ENCODE measurements around the gene CHAF1A. TPM values are rescaled to one million over a fixed set of nuclear protein-coding genes. Genes with fewer than 3 reads are reported as not detected.

The CHAF1A gene
- total RNA-seq, 2 experiments from 2014 or later, result 78.3 to 80.5 TPM

DNA sequence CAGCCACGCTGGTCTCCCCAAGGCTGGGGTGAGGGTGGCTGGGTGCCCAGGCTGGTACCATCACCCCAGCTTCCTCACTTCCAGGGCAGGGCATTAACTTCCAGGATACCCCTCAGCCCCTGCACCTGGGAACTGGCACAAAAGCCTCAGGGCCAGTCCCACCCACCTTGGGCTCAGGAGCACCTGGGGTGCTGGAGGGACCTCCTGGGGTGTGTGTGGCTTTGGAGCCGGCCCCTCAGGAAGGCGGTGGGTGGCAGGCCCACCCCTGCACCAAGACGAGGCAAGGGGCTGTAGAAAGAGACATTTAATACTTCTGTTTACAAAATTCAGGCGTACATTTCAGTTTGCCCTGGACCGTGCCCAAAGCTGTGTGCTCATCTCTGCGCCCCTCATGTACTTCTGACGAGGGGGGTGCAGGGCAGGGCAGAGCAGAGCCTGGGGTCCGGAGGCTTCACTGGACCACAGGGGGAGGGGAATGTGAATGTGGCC, 42.3 kb upstream of the CHAF1A start:
- ATAC-seq, result no peak
- no peak overlapping the region for H3K4me3 Mint-ChIP-seq
- no peaks in the 10 kb centered on the region for H3K27me3 Mint-ChIP-seq
- ChIA-PET POLR2A (interaction anchor here (0.9 to 1.4 kb wide), 2 partner anchors 10 to 91 kb away, joined by 3 to 4 read pairs; no protein-coding TSS in a partner anchor), CTCF (interaction anchor here (2.2 to 4.6 kb wide), 3 partner anchors 8 to 92 kb away, joined by 6 to 23 read pairs (median 10); partner anchors contain the start of gene MPND)
- no peaks in the 10 kb centered on the region for H3K4me1 Mint-ChIP-seq (ENCODE audit: low read depth)
- H3K36me3 Mint-ChIP-seq (ENCODE audit: low read depth), result peaks cover 4% of the 10 kb centered on the region
- no peak for DNase-seq
- intact Hi-C loops (cut with micrococcal nuclease), result loop anchor here (5.0 kb wide), 1 partner anchor 37 kb away; no protein-coding TSS in a partner anchor
- no peaks in the 10 kb centered on the region for H3K9me3 Mint-ChIP-seq
- H3K27ac Mint-ChIP-seq, result peak overlapping the region; percentile 36
- TF ChIP-seq, protein P1, sequence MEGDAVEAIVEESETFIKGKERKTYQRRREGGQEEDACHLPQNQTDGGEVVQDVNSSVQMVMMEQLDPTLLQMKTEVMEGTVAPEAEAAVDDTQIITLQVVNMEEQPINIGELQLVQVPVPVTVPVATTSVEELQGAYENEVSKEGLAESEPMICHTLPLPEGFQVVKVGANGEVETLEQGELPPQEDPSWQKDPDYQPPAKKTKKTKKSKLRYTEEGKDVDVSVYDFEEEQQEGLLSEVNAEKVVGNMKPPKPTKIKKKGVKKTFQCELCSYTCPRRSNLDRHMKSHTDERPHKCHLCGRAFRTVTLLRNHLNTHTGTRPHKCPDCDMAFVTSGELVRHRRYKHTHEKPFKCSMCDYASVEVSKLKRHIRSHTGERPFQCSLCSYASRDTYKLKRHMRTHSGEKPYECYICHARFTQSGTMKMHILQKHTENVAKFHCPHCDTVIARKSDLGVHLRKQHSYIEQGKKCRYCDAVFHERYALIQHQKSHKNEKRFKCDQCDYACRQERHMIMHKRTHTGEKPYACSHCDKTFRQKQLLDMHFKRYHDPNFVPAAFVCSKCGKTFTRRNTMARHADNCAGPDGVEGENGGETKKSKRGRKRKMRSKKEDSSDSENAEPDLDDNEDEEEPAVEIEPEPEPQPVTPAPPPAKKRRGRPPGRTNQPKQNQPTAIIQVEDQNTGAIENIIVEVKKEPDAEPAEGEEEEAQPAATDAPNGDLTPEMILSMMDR (IDR thresholded peaks at IDR 0.05), result no peak

DNA sequence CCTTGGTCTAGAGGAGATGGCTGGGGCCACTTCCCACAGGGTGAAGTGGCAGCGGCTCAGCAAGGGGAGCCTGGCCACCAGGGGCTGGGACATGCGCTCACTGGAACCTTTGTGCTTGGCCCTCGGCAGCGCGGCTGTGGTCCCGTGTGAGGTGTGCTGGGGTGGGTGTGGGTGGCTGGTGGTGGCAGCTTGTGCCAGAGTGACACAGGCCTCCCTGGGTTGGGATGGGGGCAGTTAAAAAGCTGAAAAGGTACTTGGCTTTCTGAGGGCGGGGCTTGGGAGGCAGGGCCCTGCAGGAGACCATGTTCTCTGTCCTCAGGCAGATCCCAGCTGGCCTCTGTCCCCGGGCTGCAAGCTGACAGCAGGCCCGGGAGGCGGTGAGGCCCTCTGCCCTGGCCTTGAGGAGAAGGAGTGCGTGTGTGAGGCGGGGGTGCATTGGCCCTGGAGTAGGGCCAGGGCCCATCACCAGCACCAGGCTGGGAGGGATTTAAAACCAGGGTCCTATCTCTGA, 41.7 kb upstream of the CHAF1A start:
- DNase-seq, result no peak
- ChIA-PET CTCF (interaction anchor here (3.8 to 4.6 kb wide), 2 partner anchors 8 to 17 kb away, joined by 10 to 23 read pairs; partner anchors contain the start of gene MPND), POLR2A (interaction anchor here (1.4 kb wide), 1 partner anchor 9 kb away, joined by 4 read pairs; no protein-coding TSS in a partner anchor)
- Mint-ChIP-seq H3K4me3 (no peak overlapping the region), H3K9me3 (no peaks in the 10 kb centered on the region), H3K27ac (peak overlapping the region; percentile 36), H3K4me1 (ENCODE audit: low read depth) (no peaks in the 10 kb centered on the region), H3K36me3 (ENCODE audit: low read depth) (peaks cover 4% of the 10 kb centered on the region), H3K27me3 (no peaks in the 10 kb centered on the region)
- intact Hi-C loops (cut with micrococcal nuclease), result loop anchor here (5.0 kb wide), 1 partner anchor 37 kb away; no protein-coding TSS in a partner anchor
- no peak for ATAC-seq
- TF ChIP-seq, protein P1 (IDR thresholded peaks at IDR 0.05), result no peak

DNA sequence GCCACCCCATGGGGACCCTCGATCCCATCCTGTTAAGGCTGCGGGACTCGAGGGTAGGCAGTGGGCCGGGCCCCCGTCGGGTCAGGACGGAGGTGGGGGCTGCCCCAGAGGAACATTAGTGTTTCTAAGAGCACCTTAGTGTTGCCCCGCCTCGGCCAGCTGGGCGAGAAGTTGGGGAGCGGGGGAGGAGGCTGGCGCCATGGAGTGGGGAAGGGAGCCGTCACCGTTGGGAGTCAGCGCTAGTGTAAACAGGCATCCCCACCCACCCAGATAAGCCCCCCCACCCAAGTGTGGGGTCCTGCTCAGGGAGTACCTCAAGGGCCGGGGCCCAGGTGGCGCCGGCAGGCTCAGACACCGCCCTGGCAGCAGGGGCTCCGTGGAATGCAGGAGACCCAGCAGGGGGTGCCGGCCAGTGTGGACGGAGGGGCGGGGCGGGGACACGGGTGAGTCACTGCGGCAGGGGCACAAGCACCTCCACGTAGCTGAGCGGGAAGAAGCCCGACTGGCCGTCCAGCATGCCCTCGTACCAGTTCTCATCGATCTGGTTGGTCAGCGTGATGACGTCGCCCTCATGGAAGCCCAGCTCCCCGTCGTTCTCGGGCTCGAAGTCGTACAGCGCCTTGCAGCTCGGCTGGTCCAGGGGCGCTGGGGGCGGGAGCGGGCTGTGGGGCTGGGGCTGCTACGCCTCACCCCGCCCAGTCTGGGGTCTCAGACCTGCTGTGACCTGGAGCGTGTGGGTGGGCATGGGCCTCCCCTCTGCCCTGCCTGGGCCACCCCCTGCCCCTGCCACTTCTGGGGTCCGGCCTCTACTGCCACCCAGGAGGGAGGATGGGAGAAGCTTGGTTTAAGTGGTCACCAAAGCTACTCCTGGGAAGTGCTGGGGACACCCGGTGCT, 41.0 kb upstream of the CHAF1A start:
- ChIA-PET CTCF (interaction anchor here (4.6 kb wide), 1 partner anchor 9 kb away, joined by 23 read pairs; no protein-coding TSS in a partner anchor), POLR2A (interaction anchor here (1.4 kb wide), 1 partner anchor 8 kb away, joined by 4 read pairs; no protein-coding TSS in a partner anchor)
- DNase-seq (no peak), ATAC-seq (no peak)
- H3K36me3 Mint-ChIP-seq (ENCODE audit: low read depth), result peaks cover 4% of the 10 kb centered on the region
- no peak overlapping the region for H3K27ac Mint-ChIP-seq
- no peak overlapping the region for H3K4me3 Mint-ChIP-seq
- no peaks in the 10 kb centered on the region for H3K9me3 Mint-ChIP-seq
- H3K4me1 Mint-ChIP-seq (ENCODE audit: low read depth), result no peaks in the 10 kb centered on the region
- intact Hi-C loops (cut with micrococcal nuclease), result loop anchor here (5.0 kb wide), 1 partner anchor 36 kb away; no protein-coding TSS in a partner anchor
- TF ChIP-seq, protein P1 (IDR thresholded peaks at IDR 0.05), result no peak
- no peaks in the 10 kb centered on the region for H3K27me3 Mint-ChIP-seq

DNA sequence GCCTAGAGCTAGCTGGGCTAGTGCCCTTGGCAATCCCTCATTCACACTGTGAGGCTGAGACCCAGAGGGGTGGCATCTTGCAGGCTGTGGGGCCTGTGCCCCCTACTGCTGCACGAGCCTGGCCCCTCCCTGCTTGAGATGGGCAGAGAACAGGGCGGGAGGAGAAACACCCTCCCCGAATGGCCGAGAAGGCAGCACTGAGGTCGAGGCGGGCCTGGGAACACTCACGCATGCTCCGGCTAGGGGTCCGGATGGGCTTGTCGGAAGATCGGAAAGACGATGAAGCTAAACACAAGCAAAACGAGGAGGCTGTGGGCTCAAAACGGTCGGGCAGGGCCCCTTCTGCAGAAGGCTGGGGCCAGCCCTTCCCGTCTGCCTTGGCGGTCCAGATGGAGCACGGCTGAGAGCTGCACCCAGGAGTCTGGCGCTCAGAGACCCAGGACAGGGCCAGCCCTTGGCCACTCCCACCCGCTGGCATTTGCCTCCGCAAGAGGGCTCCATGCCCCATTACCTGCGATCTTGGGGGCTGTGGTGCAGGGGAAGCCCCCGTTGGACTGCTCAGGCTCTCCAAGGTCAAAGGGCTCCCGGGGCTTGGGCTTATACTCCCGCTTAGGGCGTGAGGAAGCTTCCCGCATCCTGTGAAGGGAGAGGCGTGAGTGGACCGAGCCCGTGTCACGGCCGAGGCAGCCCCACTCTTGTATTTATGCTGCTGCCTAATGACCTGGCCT, 40.2 kb upstream of the CHAF1A start:
- H3K27me3 Mint-ChIP-seq, result no peaks in the 10 kb centered on the region
- no peak overlapping the region for H3K27ac Mint-ChIP-seq
- TF ChIP-seq, protein P1 (IDR thresholded peaks at IDR 0.05), result no peak
- DNase-seq (no peak), ATAC-seq (no peak)
- POLR2A ChIA-PET, result interaction anchor here (0.6 to 0.9 kb wide), 3 partner anchors 13 to 155 kb away, joined by 3 read pairs; no protein-coding TSS in a partner anchor
- H3K4me3 Mint-ChIP-seq, result no peak overlapping the region
- peaks cover 9% of the 10 kb centered on the region for H3K36me3 Mint-ChIP-seq (ENCODE audit: low read depth)
- intact Hi-C loops (cut with micrococcal nuclease), result loop anchor here (5.0 kb wide), 1 partner anchor 35 kb away; no protein-coding TSS in a partner anchor
- H3K4me1 Mint-ChIP-seq (ENCODE audit: low read depth), result no peaks in the 10 kb centered on the region
- CTCF ChIA-PET, result interaction anchor here (1.2 to 4.6 kb wide), 2 partner anchors 10 to 95 kb away, joined by 4 to 23 read pairs; no protein-coding TSS in a partner anchor
- H3K9me3 Mint-ChIP-seq, result no peaks in the 10 kb centered on the region

Data from activated CD8-positive, alpha-beta T cell treated with anti-CD3 and anti-CD28 coated beads for 36 hours (primary cell).